T-helper 2 cell treated with Interferon-gamma antibody and Interleukin-4, amounts not matched to agents 5 μg/mL and 100 μg/mL, for 36 hours (primary cell): ENCODE results near the gene PLCD1.
"Not testable (repeated sequence)": the region's sequence is repeated elsewhere in the genome, so short reads cannot be mapped to it uniquely, and the experiment has no call there.

ENCODE experiments used
- DNase-seq: peaks from one replicate; pipeline ENCODE4 v3.0.0; 2021; ENCODE audit warnings: low spot score
- H3K27ac Mint-ChIP-seq: one replicate; pipeline ENCODE4 v1.8.0; 2021; ENCODE audit warnings: mild to moderate bottlenecking, mixed read lengths
- H3K27me3 Mint-ChIP-seq: one replicate; pipeline ENCODE4 v1.8.0; 2021; ENCODE audit warnings: low read depth, mixed read lengths
- H3K36me3 Mint-ChIP-seq: one replicate; pipeline ENCODE4 v1.8.0; 2021; ENCODE audit warnings: low read depth, mixed read lengths
- H3K4me1 Mint-ChIP-seq: one replicate; pipeline ENCODE4 v1.8.0; 2021; ENCODE audit warnings: low read depth, mixed read lengths
- H3K4me3 Mint-ChIP-seq: one replicate; pipeline ENCODE4 v1.8.0; 2022; ENCODE audit warnings: mild to moderate bottlenecking, moderate library complexity, mixed read lengths
- H3K9me3 Mint-ChIP-seq: one replicate; pipeline ENCODE4 v1.8.0; 2021; ENCODE audit warnings: mixed read lengths

PLCD1 gene

GRCh38 chr3:38047896-38048295 lies 18.5 kb upstream of the PLCD1 start:
- Mint-ChIP-seq H3K36me3 (no peaks in the 10 kb centered on the region), H3K27ac (no peak overlapping the region), H3K4me3 (no peak overlapping the region), H3K27me3 (peaks cover 23% of the 10 kb centered on the region), H3K4me1 (no peaks in the 10 kb centered on the region), H3K9me3 (no peaks in the 10 kb centered on the region)
- no peak for DNase-seq

GRCh38 chr3:38046821-38047220 lies 17.4 kb upstream of the PLCD1 start:
- peaks cover 25% of the 10 kb centered on the region for H3K27me3 Mint-ChIP-seq

GRCh38 chr3:38046027-38046426 lies 16.6 kb upstream of the PLCD1 start:
- no peak overlapping the region for H3K4me3 Mint-ChIP-seq
- no peaks in the 10 kb centered on the region for H3K36me3 Mint-ChIP-seq
- H3K27me3 Mint-ChIP-seq: peaks cover 25% of the 10 kb centered on the region
- DNase-seq: no peak
- no peaks in the 10 kb centered on the region for H3K4me1 Mint-ChIP-seq
- no peak overlapping the region for H3K27ac Mint-ChIP-seq
- no peaks in the 10 kb centered on the region for H3K9me3 Mint-ChIP-seq

More at GRCh38 chr3:38046821-38047220, 17.4 kb upstream of the PLCD1 start:
- H3K9me3 Mint-ChIP-seq: no peaks in the 10 kb centered on the region
- no peaks in the 10 kb centered on the region for H3K36me3 Mint-ChIP-seq
- H3K27ac Mint-ChIP-seq: no peak overlapping the region
- no peak for DNase-seq
- no peaks in the 10 kb centered on the region for H3K4me1 Mint-ChIP-seq
- no peak overlapping the region for H3K4me3 Mint-ChIP-seq

GRCh38 chr3:38043486-38043885 lies 14.0 kb upstream of the PLCD1 start:
- H3K27me3 Mint-ChIP-seq: peaks cover 24% of the 10 kb centered on the region
- no peak overlapping the region for H3K4me3 Mint-ChIP-seq
- H3K9me3 Mint-ChIP-seq: peaks cover 4% of the 10 kb centered on the region
- H3K4me1 Mint-ChIP-seq: peaks cover 16% of the 10 kb centered on the region
- no peak overlapping the region for H3K27ac Mint-ChIP-seq
- H3K36me3 Mint-ChIP-seq: peaks cover 2% of the 10 kb centered on the region
- no peak for DNase-seq

- peaks cover 13% of the 10 kb centered on the region for H3K9me3 Mint-ChIP-seq
- H3K27me3 Mint-ChIP-seq: peaks cover 10% of the 10 kb centered on the region
Measured at GRCh38 chr3:38040401-38040800, 11.0 kb upstream of the PLCD1 start.

GRCh38 chr3:38039899-38040261 lies 10.4 kb upstream of the PLCD1 start:
- H3K36me3 Mint-ChIP-seq: peaks cover 9% of the 10 kb centered on the region

More at GRCh38 chr3:38040401-38040800, 11.0 kb upstream of the PLCD1 start:
- peak overlapping the region; percentile 65 for H3K4me3 Mint-ChIP-seq
- DNase-seq: no peak
- peaks cover 28% of the 10 kb centered on the region for H3K4me1 Mint-ChIP-seq
- peaks cover 9% of the 10 kb centered on the region for H3K36me3 Mint-ChIP-seq
- H3K27ac Mint-ChIP-seq: peak overlapping the region; percentile 98

GRCh38 chr3:38039101-38039898 lies 9.9 kb upstream of the PLCD1 start, which contains the start of gene DLEC1:
TSS of gene DLEC1 (plus strand) at chr3:38039208. CDS start at chr3:38039226, 18 bp downstream.
- Mint-ChIP-seq H3K36me3 (peaks cover 11% of the 10 kb centered on the region), H3K4me3 (peak within 1 kb of the TSS; percentile 65), H3K27ac (peak within 1 kb of the TSS; percentile 98), H3K27me3 (peaks cover 8% of the 10 kb centered on the region), H3K9me3 (peaks cover 13% of the 10 kb centered on the region), H3K4me1 (peaks cover 28% of the 10 kb centered on the region)
- peak; percentile 81 for DNase-seq

More at GRCh38 chr3:38039899-38040261, 10.4 kb upstream of the PLCD1 start:
- Mint-ChIP-seq H3K4me3 (peak overlapping the region; percentile 65), H3K4me1 (peaks cover 28% of the 10 kb centered on the region), H3K9me3 (peaks cover 13% of the 10 kb centered on the region), H3K27ac (peak overlapping the region; percentile 98), H3K27me3 (peaks cover 7% of the 10 kb centered on the region)
- peak; percentile 35 for DNase-seq

- H3K4me3 Mint-ChIP-seq: peak overlapping the region; percentile 65
- DNase-seq: peak; percentile 21
- peaks cover 12% of the 10 kb centered on the region for H3K36me3 Mint-ChIP-seq
- H3K27me3 Mint-ChIP-seq: peaks cover 9% of the 10 kb centered on the region
- H3K9me3 Mint-ChIP-seq: peaks cover 13% of the 10 kb centered on the region
- peaks cover 29% of the 10 kb centered on the region for H3K4me1 Mint-ChIP-seq
- H3K27ac Mint-ChIP-seq: peak overlapping the region; percentile 98
Measured at GRCh38 chr3:38038447-38038911, 9.0 kb upstream of the PLCD1 start.

GRCh38 chr3:38036906-38037305 lies 7.5 kb upstream of the PLCD1 start:
- DNase-seq: no peak
- Mint-ChIP-seq H3K4me3 (no peak overlapping the region), H3K9me3 (peaks cover 13% of the 10 kb centered on the region), H3K4me1 (peaks cover 35% of the 10 kb centered on the region), H3K36me3 (peaks cover 13% of the 10 kb centered on the region), H3K27me3 (peaks cover 12% of the 10 kb centered on the region), H3K27ac (peak overlapping the region; percentile 11)

- DNase-seq: no peak
- Mint-ChIP-seq H3K9me3 (peaks cover 13% of the 10 kb centered on the region), H3K27me3 (peaks cover 12% of the 10 kb centered on the region), H3K27ac (no peak overlapping the region), H3K36me3 (peaks cover 13% of the 10 kb centered on the region), H3K4me3 (no peak overlapping the region), H3K4me1 (peaks cover 41% of the 10 kb centered on the region)
Measured at GRCh38 chr3:38036286-38036685, 6.8 kb upstream of the PLCD1 start.

GRCh38 chr3:38034335-38034734 lies 4.9 kb upstream of the PLCD1 start:
- H3K9me3 Mint-ChIP-seq: peaks cover 13% of the 10 kb centered on the region
- peaks cover 41% of the 10 kb centered on the region for H3K4me1 Mint-ChIP-seq
- DNase-seq, H3K27ac Mint-ChIP-seq, H3K4me3 Mint-ChIP-seq: not testable (repeated sequence)
- H3K36me3 Mint-ChIP-seq: peaks cover 13% of the 10 kb centered on the region
- H3K27me3 Mint-ChIP-seq: peaks cover 20% of the 10 kb centered on the region

GRCh38 chr3:38033586-38033985 lies 4.1 kb upstream of the PLCD1 start:
- not testable (repeated sequence) for H3K4me3 Mint-ChIP-seq, DNase-seq, H3K9me3 Mint-ChIP-seq, H3K27ac Mint-ChIP-seq
- peaks cover 37% of the 10 kb centered on the region for H3K4me1 Mint-ChIP-seq
- H3K27me3 Mint-ChIP-seq: peaks cover 23% of the 10 kb centered on the region
- H3K36me3 Mint-ChIP-seq: peaks cover 12% of the 10 kb centered on the region

- peaks cover 30% of the 10 kb centered on the region for H3K4me1 Mint-ChIP-seq
- no peak overlapping the region for H3K4me3 Mint-ChIP-seq
- H3K9me3 Mint-ChIP-seq: no peaks in the 10 kb centered on the region
- peaks cover 35% of the 10 kb centered on the region for H3K27me3 Mint-ChIP-seq
- H3K27ac Mint-ChIP-seq: no peak overlapping the region
- no peak for DNase-seq
- H3K36me3 Mint-ChIP-seq: peaks cover 4% of the 10 kb centered on the region
Measured at GRCh38 chr3:38032328-38032865, 3.0 kb upstream of the PLCD1 start.
